ENCODE results near the gene ZNF652. TPM values are rescaled to one million over a fixed set of nuclear protein-coding genes. Genes with fewer than 3 reads are reported as not detected.

Gene ZNF652
- total RNA-seq, 4 donors from 2014 or later: 36.5 to 56.1 (median 42.5) TPM

DNA sequence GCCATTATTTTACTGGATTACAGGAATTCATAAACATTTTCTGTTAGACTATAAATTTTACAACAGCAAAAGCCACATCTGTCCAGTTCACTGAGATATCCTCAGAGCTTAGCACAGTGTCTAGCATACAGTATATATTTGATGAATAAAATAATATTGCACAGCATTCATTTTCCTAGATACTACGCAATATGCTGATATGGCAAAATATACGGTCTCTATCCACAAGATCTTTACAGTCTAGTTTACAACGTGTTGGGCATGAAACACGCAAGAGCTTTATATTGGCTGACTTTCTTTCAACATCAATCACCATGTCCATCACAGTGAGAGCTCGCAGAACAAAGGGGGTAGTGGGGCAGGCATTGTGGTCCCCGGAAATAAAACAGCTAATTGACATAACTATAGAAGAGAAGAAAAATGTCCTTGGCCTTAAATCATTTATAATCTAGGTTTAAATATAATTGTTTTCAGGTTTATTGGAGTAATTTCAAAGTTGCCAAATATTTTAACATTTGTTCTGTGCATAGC is 43.5 kb downstream of the ZNF652 start:
- Histone ChIP-seq H3K4me3 (no peak overlapping the region), H3K27ac (no peak overlapping the region), H3K4me1 (peaks cover 0 to 7% (median 0%) of the 10 kb centered on the region in 4 donors), H3K9me3 (no peaks in the 10 kb centered on the region), H3K27me3 (no peaks in the 10 kb centered on the region), H3K36me3 (peaks cover 0 to 10% (median 0%) of the 10 kb centered on the region in 3 donors)
- DNase-seq: no peak
- no peak for TF ChIP-seq POLR2A (IDR thresholded peaks at IDR 0.05)
- TF ChIP-seq, protein P1, sequence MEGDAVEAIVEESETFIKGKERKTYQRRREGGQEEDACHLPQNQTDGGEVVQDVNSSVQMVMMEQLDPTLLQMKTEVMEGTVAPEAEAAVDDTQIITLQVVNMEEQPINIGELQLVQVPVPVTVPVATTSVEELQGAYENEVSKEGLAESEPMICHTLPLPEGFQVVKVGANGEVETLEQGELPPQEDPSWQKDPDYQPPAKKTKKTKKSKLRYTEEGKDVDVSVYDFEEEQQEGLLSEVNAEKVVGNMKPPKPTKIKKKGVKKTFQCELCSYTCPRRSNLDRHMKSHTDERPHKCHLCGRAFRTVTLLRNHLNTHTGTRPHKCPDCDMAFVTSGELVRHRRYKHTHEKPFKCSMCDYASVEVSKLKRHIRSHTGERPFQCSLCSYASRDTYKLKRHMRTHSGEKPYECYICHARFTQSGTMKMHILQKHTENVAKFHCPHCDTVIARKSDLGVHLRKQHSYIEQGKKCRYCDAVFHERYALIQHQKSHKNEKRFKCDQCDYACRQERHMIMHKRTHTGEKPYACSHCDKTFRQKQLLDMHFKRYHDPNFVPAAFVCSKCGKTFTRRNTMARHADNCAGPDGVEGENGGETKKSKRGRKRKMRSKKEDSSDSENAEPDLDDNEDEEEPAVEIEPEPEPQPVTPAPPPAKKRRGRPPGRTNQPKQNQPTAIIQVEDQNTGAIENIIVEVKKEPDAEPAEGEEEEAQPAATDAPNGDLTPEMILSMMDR (IDR thresholded peaks at IDR 0.05): no peak

GRCh38 chr17:49316889-49317675 is 45.0 kb downstream of the ZNF652 start:
- Histone ChIP-seq H3K4me3 (no peak overlapping the region), H3K27me3 (no peaks in the 10 kb centered on the region), H3K9me3 (no peaks in the 10 kb centered on the region), H3K4me1 (peaks cover 0 to 7% (median 0%) of the 10 kb centered on the region in 4 donors), H3K27ac (peak overlapping the region in 1 of 4 donors; percentile 20), H3K36me3 (peaks cover 0 to 22% (median 0%) of the 10 kb centered on the region in 3 donors)
- no peak for DNase-seq
- TF ChIP-seq POLR2A (IDR thresholded peaks at IDR 0.05): no peak
- TF ChIP-seq, protein P1 (IDR thresholded peaks at IDR 0.05): no peak

DNA sequence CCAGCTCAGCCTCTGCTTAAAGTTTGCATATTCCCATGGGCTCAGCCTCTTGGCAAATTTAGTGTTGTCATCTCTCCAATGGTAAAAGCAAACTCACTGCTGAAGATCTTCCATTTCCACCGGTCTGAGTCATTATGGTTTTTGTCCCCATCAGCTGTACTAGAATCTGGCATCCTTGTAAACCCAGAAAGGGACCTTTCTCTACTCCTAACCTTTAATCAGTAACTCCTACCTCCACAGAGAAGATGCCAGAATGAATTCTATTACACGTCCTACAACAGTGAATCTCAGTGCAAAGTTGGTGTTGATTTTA is 45.8 kb downstream of the ZNF652 start:
- no peak overlapping the region for H3K4me3 ChIP-seq
- H3K4me1 ChIP-seq: peaks cover 0 to 7% (median 0%) of the 10 kb centered on the region in 4 donors
- no peaks in the 10 kb centered on the region for H3K27me3 ChIP-seq
- no peaks in the 10 kb centered on the region for H3K9me3 ChIP-seq
- no peak for TF ChIP-seq POLR2A (IDR thresholded peaks at IDR 0.05)
- TF ChIP-seq, protein P1 (IDR thresholded peaks at IDR 0.05): no peak
- no peak for DNase-seq
- H3K36me3 ChIP-seq: peaks cover 0 to 30% (median 0%) of the 10 kb centered on the region in 3 donors
- peak overlapping the region in 1 of 4 donors; percentile 20 for H3K27ac ChIP-seq

GRCh38 chr17:49315551-49316257 is 46.3 kb downstream of the ZNF652 start:
- DNase-seq: peak; percentile 52 to 91 (median 72)
- no peaks in the 10 kb centered on the region for H3K9me3 ChIP-seq
- peaks cover 0 to 31% (median 0%) of the 10 kb centered on the region in 3 donors for H3K36me3 ChIP-seq
- peaks cover 0 to 7% (median 0%) of the 10 kb centered on the region in 4 donors for H3K4me1 ChIP-seq
- H3K27me3 ChIP-seq: no peaks in the 10 kb centered on the region
- no peak overlapping the region for H3K4me3 ChIP-seq
- H3K27ac ChIP-seq: no peak overlapping the region
- no peak for TF ChIP-seq POLR2A (IDR thresholded peaks at IDR 0.05)
- TF ChIP-seq, protein P1 (IDR thresholded peaks at IDR 0.05): peak; percentile 51 to 91 (median 86)

GRCh38 chr17:49312722-49313121 is 49.3 kb downstream of the ZNF652 start:
- no peaks in the 10 kb centered on the region for H3K27me3 ChIP-seq
- no peaks in the 10 kb centered on the region for H3K9me3 ChIP-seq
- H3K27ac ChIP-seq: no peak overlapping the region
- DNase-seq: no peak
- H3K36me3 ChIP-seq: peaks cover 0 to 36% (median 0%) of the 10 kb centered on the region in 3 donors
- H3K4me1 ChIP-seq: peaks cover 0 to 7% (median 0%) of the 10 kb centered on the region in 4 donors
- TF ChIP-seq, protein P1 (IDR thresholded peaks at IDR 0.05): no peak
- no peak overlapping the region for H3K4me3 ChIP-seq

Data from Peyer's patch (tissue), 4 donors.